HG03442 (cell line): ENCODE results near the gene SCRN1.

Source experiments
- ATAC-seq: cut with Tn5 transposase; IDR thresholded peaks from one replicate; pipeline ENCODE4 v1.9.1; 2021; ENCODE audit warnings: mild to moderate bottlenecking, moderate library complexity; ENCODE audit not compliant: unreplicated experiment

Gene SCRN1

GRCh38 chr7:29935111-29935510 lies 54.5 kb downstream of the SCRN1 start:
- no peak for ATAC-seq

GRCh38 chr7:29929018-29929807 lies 60.4 kb downstream of the SCRN1 start:
- no peak for ATAC-seq

GRCh38 chr7:29926741-29927140 lies 62.9 kb downstream of the SCRN1 start:
- ATAC-seq = no peak

GRCh38 chr7:29926216-29926615 lies 63.4 kb downstream of the SCRN1 start:
- ATAC-seq = no peak

- ATAC-seq = no peak
Measured at GRCh38 chr7:29924684-29925083, 64.9 kb downstream of the SCRN1 start.

GRCh38 chr7:29924006-29924405 lies 65.6 kb downstream of the SCRN1 start:
- no peak for ATAC-seq

GRCh38 chr7:29922921-29923700 lies 66.5 kb downstream of the SCRN1 start:
- no peak for ATAC-seq

- ATAC-seq = peak; percentile 90
Measured at GRCh38 chr7:29921404-29922010, 68.1 kb downstream of the SCRN1 start.

- no peak for ATAC-seq
Measured at GRCh38 chr7:29920491-29920890, 69.1 kb downstream of the SCRN1 start.

- no peak for ATAC-seq
Measured at GRCh38 chr7:29919790-29920189, 69.8 kb downstream of the SCRN1 start.

GRCh38 chr7:29918850-29919249 lies 70.8 kb downstream of the SCRN1 start:
- ATAC-seq = no peak

GRCh38 chr7:29917641-29918040 lies 72.0 kb downstream of the SCRN1 start:
- ATAC-seq = no peak

GRCh38 chr7:29915481-29916215 lies 74.0 kb downstream of the SCRN1 start:
- no peak for ATAC-seq

GRCh38 chr7:29914180-29914579 lies 75.4 kb downstream of the SCRN1 start:
- ATAC-seq = no peak

- ATAC-seq = no peak
Measured at GRCh38 chr7:29906200-29907022, 83.2 kb downstream of the SCRN1 start.

- no peak for ATAC-seq
Measured at GRCh38 chr7:29900745-29901144, 88.9 kb downstream of the SCRN1 start.

- no peak for ATAC-seq
Measured at GRCh38 chr7:29898301-29898700, 91.3 kb downstream of the SCRN1 start.

GRCh38 chr7:29896685-29897411 lies 92.8 kb downstream of the SCRN1 start:
- ATAC-seq = no peak

GRCh38 chr7:29895559-29895958 lies 94.0 kb downstream of the SCRN1 start:
- ATAC-seq = no peak

GRCh38 chr7:29894256-29894655 lies 95.3 kb downstream of the SCRN1 start:
- no peak for ATAC-seq
